ENCODE data around the gene PTPRG.

- TF ChIP-seq NFIC (IDR thresholded peaks at IDR 0.05; ENCODE audit: low read depth, low read length) (no peak), POLR2A (IDR thresholded peaks at IDR 0.05; ENCODE audit: low read depth, low read length) (no peak), TCF7 (IDR thresholded peaks at IDR 0.05; ENCODE audit: borderline replicate concordance) (no peak), BHLHE40 (IDR thresholded peaks at IDR 0.05; ENCODE audit: borderline replicate concordance in 1 of 2, low read depth in 2 of 2, low read length in 1 of 2) (no peak), BMI1 (IDR thresholded peaks at IDR 0.05; ENCODE audit: borderline replicate concordance) (no peak), FOXM1 (IDR thresholded peaks at IDR 0.05; ENCODE audit: low read depth, low read length) (no peak), CBX3 (IDR thresholded peaks at IDR 0.05; ENCODE audit: borderline replicate concordance, low read depth) (no peak)
- TF ChIP-seq, protein P1, sequence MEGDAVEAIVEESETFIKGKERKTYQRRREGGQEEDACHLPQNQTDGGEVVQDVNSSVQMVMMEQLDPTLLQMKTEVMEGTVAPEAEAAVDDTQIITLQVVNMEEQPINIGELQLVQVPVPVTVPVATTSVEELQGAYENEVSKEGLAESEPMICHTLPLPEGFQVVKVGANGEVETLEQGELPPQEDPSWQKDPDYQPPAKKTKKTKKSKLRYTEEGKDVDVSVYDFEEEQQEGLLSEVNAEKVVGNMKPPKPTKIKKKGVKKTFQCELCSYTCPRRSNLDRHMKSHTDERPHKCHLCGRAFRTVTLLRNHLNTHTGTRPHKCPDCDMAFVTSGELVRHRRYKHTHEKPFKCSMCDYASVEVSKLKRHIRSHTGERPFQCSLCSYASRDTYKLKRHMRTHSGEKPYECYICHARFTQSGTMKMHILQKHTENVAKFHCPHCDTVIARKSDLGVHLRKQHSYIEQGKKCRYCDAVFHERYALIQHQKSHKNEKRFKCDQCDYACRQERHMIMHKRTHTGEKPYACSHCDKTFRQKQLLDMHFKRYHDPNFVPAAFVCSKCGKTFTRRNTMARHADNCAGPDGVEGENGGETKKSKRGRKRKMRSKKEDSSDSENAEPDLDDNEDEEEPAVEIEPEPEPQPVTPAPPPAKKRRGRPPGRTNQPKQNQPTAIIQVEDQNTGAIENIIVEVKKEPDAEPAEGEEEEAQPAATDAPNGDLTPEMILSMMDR (IDR thresholded peaks at IDR 0.05 in 2 of 3, conservative IDR thresholded peaks at IDR 0.05 in 1 of 3; ENCODE audit: control insufficient read depth in 2 of 3, extremely low read depth in 1 of 3, insufficient read depth in 1 of 3, low read depth in 3 of 3, low read length in 3 of 3), result no peak
Observed at GRCh38 chr3:61980041-61980440, 418.7 kb downstream of the PTPRG start.
